GM12801 (cell line): Measurements from ENCODE around the gene CCDC70.

Experiments used
- CTCF ChIP-seq: IDR thresholded peaks from one replicate; pipeline ENCODE4 v1.5.1; 2011; ENCODE audit warnings: control low read depth; ENCODE audit not compliant: insufficient read length; ENCODE audit errors: extremely low read depth

Gene CCDC70

DNA sequence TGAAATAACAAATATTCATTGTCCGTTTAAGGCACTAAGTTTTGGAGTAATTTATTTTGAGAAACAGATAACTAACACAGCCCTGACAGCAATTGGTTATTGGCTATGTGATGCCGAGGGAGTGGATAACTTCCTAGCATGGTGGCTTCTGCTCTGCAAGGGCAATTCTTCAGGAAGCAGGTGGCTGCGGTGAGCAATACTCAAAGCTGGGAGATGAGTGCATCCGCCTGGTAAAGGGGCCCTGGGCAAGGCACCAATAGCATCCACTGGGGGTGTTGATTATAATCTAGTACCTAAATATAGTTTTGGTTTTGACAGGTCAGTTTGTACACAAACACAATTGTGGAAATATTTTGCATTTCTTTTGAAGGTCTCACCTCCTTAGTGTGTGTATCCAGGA lies 41.0 kb downstream of the CCDC70 start:
- TF ChIP-seq CTCF = no peak

DNA sequence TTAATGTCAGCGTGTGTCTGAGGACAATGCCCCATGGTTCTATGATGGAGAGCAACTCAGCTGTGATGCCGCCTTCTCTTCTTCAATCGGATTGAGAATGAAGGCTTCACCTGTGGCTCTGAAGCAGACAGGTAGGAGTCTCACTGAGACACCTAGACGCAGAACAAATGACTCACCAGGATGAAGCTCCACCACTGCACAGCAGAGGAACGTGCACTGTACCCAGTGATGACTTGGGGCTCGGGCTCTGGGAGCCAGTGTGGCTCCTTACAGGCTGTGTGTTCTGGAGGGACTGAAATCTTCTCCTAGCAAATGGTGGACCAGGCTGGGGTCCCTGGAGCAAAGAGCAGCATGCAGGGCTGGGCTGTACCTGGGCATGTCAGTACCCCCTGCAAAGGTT lies 44.0 kb downstream of the CCDC70 start:
- no peak for TF ChIP-seq CTCF

- TF ChIP-seq CTCF = no peak
These were observed 44.8 kb downstream of the CCDC70 start for GRCh38 chr13:51906581-51906980.

DNA sequence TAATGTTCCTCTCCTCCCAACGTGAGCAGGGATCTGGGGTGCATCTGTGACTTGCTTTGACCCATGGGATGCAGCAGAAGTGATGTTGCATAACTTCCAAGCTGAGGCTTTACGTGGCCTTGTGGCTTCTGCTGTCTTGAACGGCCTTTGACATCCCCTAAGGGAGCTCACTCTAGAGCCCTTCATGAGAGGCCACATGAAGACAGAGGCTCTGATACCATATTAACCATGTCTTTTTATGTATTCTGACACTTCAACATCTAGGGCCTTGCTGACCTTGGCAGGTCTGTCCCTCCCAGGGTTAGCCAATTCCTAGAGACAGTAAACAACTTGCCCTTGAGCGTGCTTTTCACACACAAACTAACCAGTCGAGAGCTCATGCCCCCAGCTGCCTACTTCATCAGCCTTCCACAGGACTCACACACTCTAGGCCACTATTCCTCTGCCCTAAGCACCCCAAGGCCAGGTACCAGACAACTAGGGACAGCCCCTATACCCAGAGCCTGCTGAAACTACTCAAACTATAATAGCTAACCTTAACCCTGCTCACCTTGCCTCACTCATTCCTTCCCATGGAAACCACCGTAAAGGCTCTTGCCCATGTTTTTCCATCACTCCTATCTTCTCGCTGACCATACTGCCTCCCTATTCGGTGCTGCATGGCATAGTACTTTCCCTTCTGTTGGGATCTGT lies 45.4 kb downstream of the CCDC70 start:
- TF ChIP-seq CTCF = no peak

DNA sequence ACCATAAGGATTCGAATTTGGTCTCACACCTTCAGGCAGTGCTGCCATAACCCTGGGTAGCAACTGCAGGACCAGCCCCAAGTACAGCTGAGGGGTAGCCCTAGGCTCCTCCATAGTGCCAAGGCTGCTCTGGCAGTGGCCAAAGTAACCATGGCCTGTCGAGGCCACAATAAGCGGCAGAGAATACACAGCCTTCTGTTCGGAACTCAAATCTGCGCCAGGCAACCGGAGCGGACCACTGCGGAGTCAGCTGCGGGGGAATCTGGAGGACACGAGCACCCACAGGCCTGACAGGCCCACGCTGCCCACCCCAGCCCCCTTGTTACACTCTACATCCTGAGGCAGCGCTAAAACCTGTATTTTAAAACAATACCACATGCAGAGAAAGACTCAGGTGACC lies 48.7 kb downstream of the CCDC70 start:
- TF ChIP-seq CTCF = no peak

- TF ChIP-seq CTCF = no peak
These were observed 50.3 kb downstream of the CCDC70 start for GRCh38 chr13:51912091-51912490.

DNA sequence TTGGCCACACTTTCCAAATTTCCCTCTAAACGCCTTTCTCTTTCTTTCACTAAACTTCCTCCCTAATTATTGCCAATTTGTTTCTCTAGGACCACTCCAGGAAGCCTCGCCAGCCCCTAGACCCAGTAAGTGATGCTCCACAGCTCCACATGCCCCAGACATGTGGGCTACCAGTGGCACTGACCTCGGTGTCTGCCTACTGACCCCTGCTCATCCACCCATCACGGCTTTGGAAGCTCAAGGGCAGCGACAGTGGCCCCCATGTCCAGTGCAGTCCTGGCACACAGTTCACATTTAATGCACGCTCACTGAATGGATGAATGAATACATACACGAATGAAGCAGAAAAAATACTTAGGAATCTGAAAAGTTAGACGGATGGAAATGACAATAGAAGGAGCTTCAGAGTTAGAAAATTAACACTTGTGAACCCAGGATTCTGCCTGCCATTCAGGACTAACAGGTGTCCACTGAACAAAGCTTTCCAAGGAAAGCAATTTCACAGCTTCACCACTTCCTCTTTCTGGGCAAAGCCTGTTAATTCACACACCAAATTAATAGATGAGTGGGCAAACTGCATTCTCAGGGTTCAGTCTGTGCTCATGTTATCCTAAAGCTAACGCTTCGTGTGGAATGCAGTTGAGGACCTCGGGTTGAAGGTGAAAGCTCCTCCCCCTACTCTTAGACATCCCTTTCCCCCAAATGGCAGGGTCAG lies 50.9 kb downstream of the CCDC70 start:
- TF ChIP-seq CTCF = no peak
